ENCODE data around the gene ZNF670.

DNA sequence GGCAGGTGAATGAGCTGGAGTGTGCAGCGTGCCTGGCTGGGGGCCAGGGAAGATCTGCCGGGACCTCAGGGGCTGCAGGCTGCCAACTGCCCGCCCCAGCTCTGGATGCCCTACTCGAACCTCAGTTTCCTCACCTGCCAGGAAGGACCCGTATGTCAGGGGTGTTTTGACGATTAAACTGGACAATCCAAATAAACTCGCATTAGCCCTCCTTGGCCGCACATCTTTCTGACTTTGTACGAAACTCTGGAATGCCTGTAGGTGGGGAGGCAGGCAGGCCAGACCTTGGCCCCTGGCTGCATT, 33.8 kb upstream of the ZNF670 start:
- TF ChIP-seq, protein P1, sequence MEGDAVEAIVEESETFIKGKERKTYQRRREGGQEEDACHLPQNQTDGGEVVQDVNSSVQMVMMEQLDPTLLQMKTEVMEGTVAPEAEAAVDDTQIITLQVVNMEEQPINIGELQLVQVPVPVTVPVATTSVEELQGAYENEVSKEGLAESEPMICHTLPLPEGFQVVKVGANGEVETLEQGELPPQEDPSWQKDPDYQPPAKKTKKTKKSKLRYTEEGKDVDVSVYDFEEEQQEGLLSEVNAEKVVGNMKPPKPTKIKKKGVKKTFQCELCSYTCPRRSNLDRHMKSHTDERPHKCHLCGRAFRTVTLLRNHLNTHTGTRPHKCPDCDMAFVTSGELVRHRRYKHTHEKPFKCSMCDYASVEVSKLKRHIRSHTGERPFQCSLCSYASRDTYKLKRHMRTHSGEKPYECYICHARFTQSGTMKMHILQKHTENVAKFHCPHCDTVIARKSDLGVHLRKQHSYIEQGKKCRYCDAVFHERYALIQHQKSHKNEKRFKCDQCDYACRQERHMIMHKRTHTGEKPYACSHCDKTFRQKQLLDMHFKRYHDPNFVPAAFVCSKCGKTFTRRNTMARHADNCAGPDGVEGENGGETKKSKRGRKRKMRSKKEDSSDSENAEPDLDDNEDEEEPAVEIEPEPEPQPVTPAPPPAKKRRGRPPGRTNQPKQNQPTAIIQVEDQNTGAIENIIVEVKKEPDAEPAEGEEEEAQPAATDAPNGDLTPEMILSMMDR (IDR thresholded peaks at IDR 0.05): no peak
- no peak for TF ChIP-seq POLR2A (IDR thresholded peaks at IDR 0.05)

All from uterus (tissue), 2 donors.